Esophagus squamous epithelium (tissue), 5 donors: ENCODE results near the gene SLC35F3. TPM values are rescaled to one million over a fixed set of nuclear protein-coding genes. Genes with fewer than 3 reads are reported as not detected.
A peak's percentile ranks its signal among the peaks of the same experiment; 100 is the strongest.

Experiments
- DNase-seq: peaks from one replicate; lab custom pipeline; 2025; lab: John Stamatoyannopoulos, UW
- H3K27ac ChIP-seq, 4 donors: fragments of 200-600 bp; sonication (generic); one replicate each; pipeline ENCODE4 v1.5.1; 2016 to 2019; ENCODE audit warnings: mild to moderate bottlenecking in 1 of 4
- H3K27me3 ChIP-seq, 4 donors: fragments of 200-600 bp; sonication (generic); 1 replicate in 3 of 4; 2 replicates in 1 of 4; pipeline versions ENCODE4 v1.5.1 to v1.6.0; 2017 to 2021; ENCODE audit warnings: antibody characterized with exemption in 1 of 4
- H3K36me3 ChIP-seq, 3 donors: fragments of 200-600 bp; sonication (generic); one replicate each; pipeline ENCODE4 v1.5.1; 2016 to 2019
- H3K4me1 ChIP-seq, 3 donors: fragments of 200-600 bp; sonication (generic); one replicate each; pipeline ENCODE4 v1.5.1; 2017 to 2019
- H3K4me3 ChIP-seq, 4 donors: fragments of 200-600 bp; sonication (generic); 1 replicate in 3 of 4; 2 replicates in 1 of 4; pipeline ENCODE4 v1.5.1; 2016 to 2019; ENCODE audit warnings: mild to moderate bottlenecking in 2 of 4, moderate library complexity in 1 of 4
- H3K9me3 ChIP-seq, 3 donors: fragments of 200-600 bp; sonication (generic); one replicate each; pipeline ENCODE4 v1.5.1; 2016 to 2019
- CTCF ChIP-seq, 6 experiments: fragments of 450-650 bp in 4 of 6; fragments of 200-600 bp in 2 of 6; sonication (generic) in 2 of 6; IDR thresholded peaks; one replicate each; pipeline ENCODE4 v1.5.1; 2016 to 2019; ENCODE audit warnings: antibody characterized with exemption in 6 of 6, mild to moderate bottlenecking in 4 of 6, moderate library complexity in 4 of 6
- POLR2A ChIP-seq, 4 donors: fragments of 450-650 bp; IDR thresholded peaks; one replicate each; pipeline ENCODE4 v1.6.1; 2017; ENCODE audit warnings: antibody characterized with exemption in 4 of 4, mild to moderate bottlenecking in 4 of 4, moderate library complexity in 3 of 4
- WGBS, 2 donors: methylation state at CpG; one replicate each; pipeline ENCODE4 v1.1.5; 2018; 5-methylcytosine and 5-hydroxymethylcytosine counted together
- intact Hi-C: fragments of 100-400 bp; cut with DNase I; formaldehyde crosslinking; loops from one replicate; pipeline ENCODE4 v1.15.0; 2022
- total RNA-seq, 4 donors: library from RNA; depleted of rRNA; stranded (reverse); fragments of >200 nt; gene quantifications; one replicate each; pipeline ENCODE4 v1.1.0, GENCODE V29; 2016
- donor health status: DM: yes; HTN: yes; CAD: no.

The SLC35F3 gene
- total RNA-seq, 4 donors from 2014 or later: 0.13 to 0.99 (median 0.55) TPM

GRCh38 chr1:234062166-234062565 lies 157.7 kb downstream of the SLC35F3 start:
- H3K36me3 ChIP-seq: no peaks in the 10 kb centered on the region
- DNase-seq: no peak
- H3K27me3 ChIP-seq: peaks cover 0 to 7% (median 0%) of the 10 kb centered on the region in 4 donors
- 32 to 50% methylated on average over 3 of the region's 3 CpGs for WGBS, 2 donors
- H3K9me3 ChIP-seq: peaks cover 0 to 7% (median 0%) of the 10 kb centered on the region in 3 donors
- intact Hi-C loops: no loop called here
- no peak overlapping the region for H3K27ac ChIP-seq
- no peak overlapping the region for H3K4me3 ChIP-seq
- no peak for TF ChIP-seq CTCF (IDR thresholded peaks at IDR 0.05)
- no peak for TF ChIP-seq POLR2A (IDR thresholded peaks at IDR 0.05)
- H3K4me1 ChIP-seq: no peaks in the 10 kb centered on the region

- TF ChIP-seq POLR2A (IDR thresholded peaks at IDR 0.05): no peak
- TF ChIP-seq CTCF (IDR thresholded peaks at IDR 0.05): peak; percentile 47 to 78 (median 72)
- no peak for DNase-seq
- H3K4me3 ChIP-seq: no peak overlapping the region
- H3K4me1 ChIP-seq: no peaks in the 10 kb centered on the region
- no peak overlapping the region for H3K27ac ChIP-seq
- H3K27me3 ChIP-seq: peaks cover 0 to 11% (median 0%) of the 10 kb centered on the region in 4 donors
- H3K9me3 ChIP-seq: peaks cover 0 to 6% (median 0%) of the 10 kb centered on the region in 3 donors
- no peaks in the 10 kb centered on the region for H3K36me3 ChIP-seq
- 19 to 27% methylated on average over 17 of the region's 17 CpGs for WGBS, 2 donors
- intact Hi-C loops: no loop called here
Observed at GRCh38 chr1:234065794-234066447, 161.4 kb downstream of the SLC35F3 start.

GRCh38 chr1:234067581-234068337 lies 163.3 kb downstream of the SLC35F3 start:
- intact Hi-C loops: no loop called here
- no peaks in the 10 kb centered on the region for H3K36me3 ChIP-seq
- no peaks in the 10 kb centered on the region for H3K4me1 ChIP-seq
- H3K27ac ChIP-seq: no peak overlapping the region
- WGBS, 2 donors: 62 to 71% methylated on average over 8 of the region's 8 CpGs
- no peaks in the 10 kb centered on the region for H3K9me3 ChIP-seq
- no peak overlapping the region for H3K4me3 ChIP-seq
- TF ChIP-seq CTCF (IDR thresholded peaks at IDR 0.05) (no peak), POLR2A (IDR thresholded peaks at IDR 0.05) (no peak)
- no peak for DNase-seq
- H3K27me3 ChIP-seq: peaks cover 0 to 11% (median 0%) of the 10 kb centered on the region in 4 donors

- H3K4me1 ChIP-seq: no peaks in the 10 kb centered on the region
- no peak overlapping the region for H3K4me3 ChIP-seq
- DNase-seq: no peak
- H3K36me3 ChIP-seq: no peaks in the 10 kb centered on the region
- peaks cover 0 to 10% (median 0%) of the 10 kb centered on the region in 3 donors for H3K9me3 ChIP-seq
- TF ChIP-seq CTCF (IDR thresholded peaks at IDR 0.05) (peak in 1 of 6 experiments; percentile 29), POLR2A (IDR thresholded peaks at IDR 0.05) (no peak)
- peaks cover 0 to 18% (median 0%) of the 10 kb centered on the region in 4 donors for H3K27me3 ChIP-seq
- WGBS, 2 donors: 54 to 57% methylated on average over 3 of the region's 3 CpGs
- H3K27ac ChIP-seq: no peak overlapping the region
- intact Hi-C loops: no loop called here
Observed at GRCh38 chr1:234069760-234070159, 165.3 kb downstream of the SLC35F3 start.

GRCh38 chr1:234072793-234073192 lies 168.3 kb downstream of the SLC35F3 start:
- H3K4me3 ChIP-seq: no peak overlapping the region
- no peak for DNase-seq
- TF ChIP-seq POLR2A (IDR thresholded peaks at IDR 0.05) (no peak), CTCF (IDR thresholded peaks at IDR 0.05) (no peak)
- peaks cover 0 to 16% (median 0%) of the 10 kb centered on the region in 4 donors for H3K27me3 ChIP-seq
- WGBS, 2 donors: 72 to 75% methylated on average over 3 of the region's 3 CpGs
- no peaks in the 10 kb centered on the region for H3K4me1 ChIP-seq
- no peak overlapping the region for H3K27ac ChIP-seq
- H3K9me3 ChIP-seq: peaks cover 0 to 10% (median 0%) of the 10 kb centered on the region in 3 donors
- intact Hi-C loops: no loop called here
- H3K36me3 ChIP-seq: no peaks in the 10 kb centered on the region
